Activated naive CD4-positive, alpha-beta T cell treated with anti-CD3 and anti-CD28 coated beads, Interleukin-2, amount 50 U/mL, for 24 hours (primary cell): Measurements from ENCODE around the gene CHMP2A.

ENCODE experiments used
- H3K27ac Mint-ChIP-seq: one replicate; pipeline ENCODE4 v1.8.0; 2021; ENCODE audit warnings: mild to moderate bottlenecking, mixed read lengths
- H3K27me3 Mint-ChIP-seq: one replicate; pipeline ENCODE4 v1.8.0; 2021; ENCODE audit warnings: mixed read lengths
- H3K36me3 Mint-ChIP-seq: one replicate; pipeline ENCODE4 v1.8.0; 2021; ENCODE audit warnings: mixed read lengths
- H3K4me1 Mint-ChIP-seq: one replicate; pipeline ENCODE4 v1.8.0; 2021; ENCODE audit warnings: mixed read lengths
- H3K4me3 Mint-ChIP-seq: one replicate; pipeline ENCODE4 v1.8.0; 2021; ENCODE audit warnings: mild to moderate bottlenecking, mixed read lengths
- H3K9me3 Mint-ChIP-seq: one replicate; pipeline ENCODE4 v1.8.0; 2021; ENCODE audit warnings: mixed read lengths

Gene CHMP2A

DNA sequence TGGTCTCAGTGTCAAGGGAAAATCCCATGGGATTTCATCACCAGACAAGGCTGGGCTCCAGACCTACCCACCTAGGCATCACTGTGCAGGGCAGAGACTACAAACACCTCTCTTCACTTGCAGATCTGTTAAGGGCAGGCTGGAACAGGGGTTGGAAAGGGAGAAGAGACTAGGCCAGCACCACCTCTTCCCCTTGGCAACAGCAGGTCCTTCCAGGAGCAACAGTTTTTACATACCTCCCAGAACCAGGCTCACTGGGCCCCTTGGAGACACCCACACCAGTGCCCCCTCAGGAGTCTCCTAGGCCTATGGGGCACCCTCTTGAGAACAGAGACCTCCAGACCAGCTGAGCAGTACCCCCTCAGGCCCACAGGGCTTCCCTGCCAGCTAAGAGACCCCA lies 6.0 kb upstream of the CHMP2A start:
- no peaks in the 10 kb centered on the region for H3K9me3 Mint-ChIP-seq
- no peaks in the 10 kb centered on the region for H3K27me3 Mint-ChIP-seq
- H3K27ac Mint-ChIP-seq: no peak overlapping the region
- peak overlapping the region; percentile 99 for H3K4me3 Mint-ChIP-seq
- peaks cover 57% of the 10 kb centered on the region for H3K4me1 Mint-ChIP-seq
- peaks cover 5% of the 10 kb centered on the region for H3K36me3 Mint-ChIP-seq

DNA sequence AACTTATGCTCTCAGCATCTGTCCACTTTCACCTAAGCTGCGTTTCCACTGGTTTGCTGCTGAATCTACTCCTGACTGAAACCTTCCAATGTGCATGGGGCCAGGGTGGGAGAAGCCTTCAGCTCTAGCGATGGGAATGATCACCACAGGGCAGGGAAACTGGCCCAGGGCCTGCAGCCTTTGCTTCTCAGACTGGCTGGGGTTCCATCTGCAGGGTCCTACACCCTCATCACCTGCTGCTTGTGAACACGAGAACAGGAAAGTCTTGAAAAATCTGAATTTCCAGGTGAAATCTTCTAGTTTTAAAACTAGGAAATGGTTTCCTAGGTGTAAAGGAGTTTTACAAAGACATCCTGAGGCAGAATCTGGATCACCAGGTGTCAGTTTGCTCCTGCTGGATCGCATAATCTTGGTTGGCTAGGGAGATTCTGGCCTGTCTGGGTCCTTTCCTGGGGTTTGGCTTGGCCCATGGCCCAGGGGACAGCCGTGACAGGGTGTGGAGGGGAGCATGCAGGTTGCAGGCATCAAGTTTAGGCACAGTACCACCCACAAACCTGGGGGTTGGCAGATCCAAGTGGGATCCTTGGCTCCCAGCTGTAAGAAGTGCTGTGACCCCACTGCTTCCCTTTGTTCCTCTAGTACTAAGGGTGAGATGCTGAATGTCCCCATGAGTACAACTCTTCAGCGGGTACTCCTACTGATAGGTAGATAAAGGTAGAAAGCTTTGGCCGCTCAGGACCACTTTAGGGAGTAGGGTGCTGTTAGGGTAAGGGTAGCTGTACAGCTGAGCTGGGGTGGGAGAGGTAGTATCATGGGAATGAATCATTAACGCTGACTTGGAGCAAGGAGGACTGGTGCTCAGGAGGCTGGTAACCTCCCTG lies 5.3 kb upstream of the CHMP2A start:
- Mint-ChIP-seq H3K4me1 (peaks cover 60% of the 10 kb centered on the region), H3K4me3 (peak overlapping the region; percentile 99), H3K9me3 (no peaks in the 10 kb centered on the region), H3K36me3 (peaks cover 5% of the 10 kb centered on the region), H3K27ac (peak overlapping the region; percentile 99), H3K27me3 (no peaks in the 10 kb centered on the region)

DNA sequence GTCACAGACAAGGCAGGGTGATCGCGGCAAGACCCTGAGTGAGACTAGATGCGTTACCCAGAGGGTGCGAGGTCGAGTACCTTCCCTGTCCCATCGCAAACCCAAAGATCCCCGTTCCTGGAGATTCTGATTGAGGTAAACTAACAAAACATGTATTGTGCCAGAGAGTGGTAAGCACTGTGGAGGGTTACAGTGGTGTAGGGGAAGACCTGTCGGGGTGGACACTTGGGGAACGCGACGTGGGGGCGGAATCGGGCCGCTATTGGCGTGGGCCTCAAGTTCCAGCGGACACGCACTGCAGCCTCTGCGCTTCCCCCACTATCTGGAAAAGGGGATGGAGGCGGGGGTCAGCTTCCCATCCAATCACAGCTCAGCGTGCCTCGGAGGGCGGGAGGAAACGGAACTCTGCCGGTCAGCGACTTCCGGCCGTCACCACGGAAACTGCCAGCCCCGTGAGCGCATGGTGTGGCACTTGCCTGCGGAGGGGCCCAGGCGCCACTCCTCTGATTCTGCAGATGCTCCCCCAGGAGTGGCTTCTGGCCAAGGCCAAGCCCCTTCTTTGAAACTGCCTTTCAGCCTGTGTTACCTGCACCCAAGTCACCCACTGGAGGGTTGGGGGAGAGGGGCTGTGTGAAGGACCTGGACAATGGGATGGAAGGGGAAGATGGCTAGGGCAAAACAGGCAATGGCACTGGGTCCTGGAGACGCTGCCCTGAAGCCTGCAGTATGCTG lies 4.5 kb upstream of the CHMP2A start:
- no peaks in the 10 kb centered on the region for H3K9me3 Mint-ChIP-seq
- H3K4me1 Mint-ChIP-seq: peaks cover 62% of the 10 kb centered on the region
- no peaks in the 10 kb centered on the region for H3K27me3 Mint-ChIP-seq
- peaks cover 5% of the 10 kb centered on the region for H3K36me3 Mint-ChIP-seq
- peak overlapping the region; percentile 99 for H3K27ac Mint-ChIP-seq
- peak overlapping the region; percentile 99 for H3K4me3 Mint-ChIP-seq

- Mint-ChIP-seq H3K4me1 (peaks cover 60% of the 10 kb centered on the region), H3K36me3 (peaks cover 8% of the 10 kb centered on the region), H3K4me3 (peak overlapping the region; percentile 99), H3K9me3 (no peaks in the 10 kb centered on the region), H3K27ac (peak overlapping the region; percentile 99), H3K27me3 (no peaks in the 10 kb centered on the region)
Observed at GRCh38 chr19:58558623-58559274, 3.8 kb upstream of the CHMP2A start.

DNA sequence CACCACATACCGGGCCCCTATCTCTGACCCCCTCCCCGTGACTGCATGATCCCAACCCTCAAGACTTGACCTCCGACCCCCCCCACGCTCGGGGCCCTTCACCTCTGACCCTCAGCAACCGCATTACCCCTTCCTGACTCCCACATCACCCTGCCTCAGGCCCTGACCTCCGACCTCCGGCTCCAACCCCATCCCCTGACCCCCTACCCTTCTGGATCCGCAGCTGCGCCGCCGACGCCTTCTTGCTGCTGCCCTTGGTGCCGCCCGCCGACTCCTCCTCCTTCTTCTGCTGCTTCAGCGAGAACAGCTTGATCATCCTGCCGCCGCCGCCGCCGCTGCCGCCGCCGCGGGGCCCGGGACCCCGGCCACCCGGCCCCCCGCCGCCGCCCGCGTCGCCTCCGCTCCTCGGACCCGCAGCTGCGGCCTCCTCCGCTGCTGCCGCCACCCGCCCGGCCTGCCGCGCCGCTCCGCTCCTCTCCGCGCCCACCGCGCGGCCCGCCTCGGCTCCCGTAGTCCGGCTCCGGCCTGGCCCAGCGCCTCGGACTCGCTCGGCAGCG lies 3.2 kb upstream of the CHMP2A start, which contains the start of gene UBE2M:
Gene UBE2M (minus strand): TSS at position 546 of the 557 bp plus-strand sequence. CDS start 230 bp downstream, at position 316.
- peak within 1 kb of the TSS; percentile 99 for H3K4me3 Mint-ChIP-seq
- no peaks in the 10 kb centered on the region for H3K9me3 Mint-ChIP-seq
- H3K27me3 Mint-ChIP-seq: no peaks in the 10 kb centered on the region
- H3K4me1 Mint-ChIP-seq: peaks cover 58% of the 10 kb centered on the region
- peaks cover 10% of the 10 kb centered on the region for H3K36me3 Mint-ChIP-seq
- H3K27ac Mint-ChIP-seq: peak within 1 kb of the TSS; percentile 99

GRCh38 chr19:58557221-58558065 lies 2.5 kb upstream of the CHMP2A start:
- Mint-ChIP-seq H3K27ac (peak overlapping the region; percentile 92), H3K4me3 (peak overlapping the region; percentile 99), H3K9me3 (no peaks in the 10 kb centered on the region), H3K36me3 (peaks cover 15% of the 10 kb centered on the region), H3K27me3 (no peaks in the 10 kb centered on the region), H3K4me1 (peaks cover 63% of the 10 kb centered on the region)

DNA sequence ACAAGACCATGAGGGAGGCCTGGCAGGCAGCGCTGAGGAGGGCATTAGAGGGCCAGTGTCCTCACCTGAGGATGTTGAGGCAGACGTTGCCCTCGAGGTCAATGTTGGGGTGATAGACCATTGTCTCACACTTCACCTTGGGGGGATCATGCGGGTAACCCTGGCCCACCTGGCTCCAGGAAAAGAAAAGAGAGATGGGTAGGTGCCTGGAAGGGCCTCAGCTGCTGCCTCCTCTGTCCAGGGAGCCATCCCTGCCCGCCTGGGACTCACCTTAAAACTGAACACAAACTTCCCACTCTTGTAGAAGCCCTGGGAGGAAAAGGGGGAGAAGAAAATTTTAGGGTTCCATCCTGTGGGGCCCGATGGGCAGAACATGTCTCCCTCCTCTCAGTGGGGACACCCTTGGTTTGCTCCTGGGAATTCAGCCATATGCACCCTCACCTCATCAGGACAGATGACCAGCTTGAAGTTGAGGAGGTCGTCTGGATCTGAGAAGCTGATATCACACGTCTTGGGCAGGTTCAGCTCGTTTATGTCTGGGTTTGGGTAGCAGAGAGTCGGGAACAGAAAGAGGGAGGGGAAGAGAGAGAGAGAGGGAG lies 1.8 kb upstream of the CHMP2A start:
- Mint-ChIP-seq H3K9me3 (no peaks in the 10 kb centered on the region), H3K4me1 (peaks cover 59% of the 10 kb centered on the region), H3K4me3 (peak overlapping the region; percentile 99), H3K27ac (peak overlapping the region; percentile 92), H3K27me3 (no peaks in the 10 kb centered on the region), H3K36me3 (peaks cover 15% of the 10 kb centered on the region)

GRCh38 chr19:58555920-58556621 lies 1.2 kb upstream of the CHMP2A start:
- H3K9me3 Mint-ChIP-seq: no peaks in the 10 kb centered on the region
- H3K4me1 Mint-ChIP-seq: peaks cover 54% of the 10 kb centered on the region
- H3K36me3 Mint-ChIP-seq: peaks cover 16% of the 10 kb centered on the region
- no peaks in the 10 kb centered on the region for H3K27me3 Mint-ChIP-seq
- H3K4me3 Mint-ChIP-seq: peak overlapping the region; percentile 99
- H3K27ac Mint-ChIP-seq: peak overlapping the region; percentile 92

DNA sequence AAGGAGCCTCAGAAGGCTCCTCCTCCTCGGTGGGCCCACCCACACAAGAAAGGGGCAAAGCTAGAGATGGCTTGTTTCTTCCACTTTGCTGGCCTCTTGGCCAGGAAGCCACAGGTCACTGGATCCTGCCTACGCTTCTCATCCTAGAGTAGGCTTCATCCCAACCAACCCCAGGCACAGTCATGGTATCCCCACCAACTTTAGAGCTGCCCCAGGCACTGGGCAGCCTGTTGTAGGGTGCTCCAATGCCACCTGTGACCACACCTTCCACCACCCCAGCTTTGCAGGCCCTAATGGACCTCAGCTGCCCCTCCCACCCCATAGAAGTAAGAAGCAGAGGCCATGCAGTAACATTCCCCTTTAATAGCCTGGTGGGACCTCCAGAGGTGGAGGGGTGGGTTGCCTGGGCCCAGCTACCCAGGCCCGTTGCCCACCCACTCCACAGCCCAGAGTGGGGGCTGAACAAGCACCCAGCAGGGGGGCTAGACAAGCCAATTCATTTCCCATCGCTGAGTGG lies 522 bp upstream of the CHMP2A start:
- peak overlapping the region; percentile 99 for H3K27ac Mint-ChIP-seq
- peak overlapping the region; percentile 97 for H3K4me3 Mint-ChIP-seq
- no peaks in the 10 kb centered on the region for H3K9me3 Mint-ChIP-seq
- peaks cover 17% of the 10 kb centered on the region for H3K36me3 Mint-ChIP-seq
- peaks cover 49% of the 10 kb centered on the region for H3K4me1 Mint-ChIP-seq
- no peaks in the 10 kb centered on the region for H3K27me3 Mint-ChIP-seq

- Mint-ChIP-seq H3K36me3 (peaks cover 19% of the 10 kb centered on the region), H3K4me3 (peak overlapping the region; percentile 97), H3K27ac (peak overlapping the region; percentile 99), H3K9me3 (no peaks in the 10 kb centered on the region), H3K4me1 (peaks cover 43% of the 10 kb centered on the region), H3K27me3 (no peaks in the 10 kb centered on the region)
Observed at GRCh38 chr19:58553799-58554493, 959 bp downstream of the CHMP2A start.

DNA sequence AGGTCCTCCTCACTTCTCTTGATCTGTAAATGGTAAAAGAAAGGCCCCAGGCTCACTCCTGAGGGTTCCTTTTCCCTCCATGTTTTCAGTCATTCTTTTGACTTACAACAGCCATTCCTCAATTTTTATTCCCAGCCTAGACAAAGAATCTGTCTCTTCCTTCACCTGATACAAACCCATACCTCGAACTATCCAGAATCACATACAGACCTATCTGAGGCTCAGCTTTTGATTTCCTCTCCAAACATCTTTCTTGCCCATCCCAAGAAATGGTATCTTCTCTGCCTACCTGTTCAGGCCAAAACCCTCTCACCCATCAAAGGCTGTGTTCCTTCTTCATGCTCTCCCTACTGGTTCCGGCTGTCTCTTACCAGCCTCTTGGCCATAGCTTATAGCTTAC lies 2.2 kb downstream of the CHMP2A start:
- Mint-ChIP-seq H3K36me3 (peaks cover 23% of the 10 kb centered on the region), H3K4me1 (peaks cover 43% of the 10 kb centered on the region), H3K9me3 (no peaks in the 10 kb centered on the region), H3K27me3 (no peaks in the 10 kb centered on the region), H3K27ac (peak overlapping the region; percentile 71), H3K4me3 (peak overlapping the region; percentile 15)

DNA sequence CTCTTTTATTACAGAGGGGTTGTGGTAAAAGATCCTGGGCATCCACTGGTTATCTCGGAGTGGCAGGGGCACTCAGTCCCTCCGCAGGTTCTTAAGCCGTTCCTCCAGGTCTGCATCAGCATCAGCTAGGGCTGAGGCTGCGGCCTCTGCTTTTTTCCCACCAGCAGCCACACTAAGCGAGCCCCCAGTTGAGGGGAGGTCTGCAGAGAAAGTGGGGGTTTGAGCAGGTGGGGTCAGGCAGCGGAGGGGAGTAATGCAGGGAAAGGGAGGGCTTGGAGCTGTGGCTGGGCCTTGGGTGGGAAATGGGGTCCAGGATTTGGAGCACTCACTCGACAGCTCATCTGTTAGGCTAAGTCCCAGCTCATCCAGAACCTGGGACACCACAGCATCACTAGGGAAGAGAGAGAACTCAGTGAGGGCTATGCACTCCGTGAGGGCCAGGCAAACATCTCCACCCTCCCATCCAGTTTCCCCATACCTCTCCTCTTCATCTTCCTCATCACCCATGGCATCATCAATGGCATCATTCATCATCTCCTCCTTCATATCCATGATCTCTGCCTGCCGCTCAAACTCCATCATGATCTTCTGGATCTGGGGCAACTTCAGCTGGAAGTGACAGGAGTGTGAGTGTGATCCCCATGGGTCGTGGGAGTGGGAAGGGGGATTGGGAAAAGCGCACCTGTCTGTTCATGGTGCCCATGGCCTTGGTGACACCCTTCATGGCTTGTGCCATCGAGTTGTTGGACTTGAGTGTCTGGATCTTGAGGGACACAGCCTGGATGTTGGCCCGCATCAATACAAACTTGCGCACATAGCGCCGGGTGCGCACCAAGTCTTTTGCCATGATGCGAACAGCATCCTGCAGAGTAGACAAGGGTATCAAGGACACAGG lies 3.1 kb downstream of the CHMP2A start:
- Mint-ChIP-seq H3K36me3 (peaks cover 23% of the 10 kb centered on the region), H3K27ac (no peak overlapping the region), H3K9me3 (no peaks in the 10 kb centered on the region), H3K27me3 (no peaks in the 10 kb centered on the region), H3K4me1 (peaks cover 36% of the 10 kb centered on the region), H3K4me3 (no peak overlapping the region)
